OCI-LY1 (cell line): Measurements from ENCODE around the gene MRPS6.

Source experiments
- CTCF ChIP-seq: fragments of 200-600 bp; sonication (generic), shearing (Covaris generic); IDR thresholded peaks from 2 replicates; pipeline ENCODE4 v1.5.1; 2017; ENCODE audit warnings: mild to moderate bottlenecking, antibody characterized with exemption, low read length, moderate library complexity, mixed read lengths
- EZH2 ChIP-seq: fragments of 200-600 bp; sonication (generic), shearing (Covaris generic); IDR thresholded peaks from 2 replicates; pipeline ENCODE4 v1.8.0; 2017; ENCODE audit warnings: borderline replicate concordance, mixed run types, mild to moderate bottlenecking, antibody characterized with exemption, low read length, moderate library complexity, mixed read lengths

DNA sequence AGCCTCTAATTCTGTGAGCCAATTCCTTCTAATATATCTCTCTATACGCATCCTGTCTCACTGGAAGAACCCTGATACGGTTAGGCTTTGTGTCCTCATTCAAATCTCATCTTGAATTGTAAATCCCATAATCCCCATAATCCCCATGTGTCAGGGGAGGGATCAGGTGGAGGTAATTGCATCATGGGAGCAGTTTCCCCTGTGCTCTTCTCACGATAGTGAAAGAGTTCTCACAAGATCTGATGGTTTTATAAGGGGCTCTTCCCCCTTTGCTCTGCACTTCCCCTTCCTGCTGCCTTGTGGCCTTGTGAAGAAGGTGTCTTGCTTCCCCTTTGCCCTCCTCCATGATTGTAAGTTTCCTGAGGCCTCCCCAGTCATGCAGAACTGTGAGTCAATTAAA is 116.1 kb downstream of the MRPS6 start:
- TF ChIP-seq CTCF (no peak), EZH2 (no peak)
